CD4-positive, alpha-beta T cell treated with Interferon gamma for 1 hour (primary cell): ENCODE data around the gene SPACA4.
"Not testable (repeated sequence)": the region's sequence is repeated elsewhere in the genome, so short reads cannot be mapped to it uniquely, and the experiment has no call there.

Experiments used
- DNase-seq: peaks from one replicate; pipeline ENCODE4 v3.0.0-alpha.2; 2020

SPACA4 gene, protein sequence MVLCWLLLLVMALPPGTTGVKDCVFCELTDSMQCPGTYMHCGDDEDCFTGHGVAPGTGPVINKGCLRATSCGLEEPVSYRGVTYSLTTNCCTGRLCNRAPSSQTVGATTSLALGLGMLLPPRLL

DNA sequence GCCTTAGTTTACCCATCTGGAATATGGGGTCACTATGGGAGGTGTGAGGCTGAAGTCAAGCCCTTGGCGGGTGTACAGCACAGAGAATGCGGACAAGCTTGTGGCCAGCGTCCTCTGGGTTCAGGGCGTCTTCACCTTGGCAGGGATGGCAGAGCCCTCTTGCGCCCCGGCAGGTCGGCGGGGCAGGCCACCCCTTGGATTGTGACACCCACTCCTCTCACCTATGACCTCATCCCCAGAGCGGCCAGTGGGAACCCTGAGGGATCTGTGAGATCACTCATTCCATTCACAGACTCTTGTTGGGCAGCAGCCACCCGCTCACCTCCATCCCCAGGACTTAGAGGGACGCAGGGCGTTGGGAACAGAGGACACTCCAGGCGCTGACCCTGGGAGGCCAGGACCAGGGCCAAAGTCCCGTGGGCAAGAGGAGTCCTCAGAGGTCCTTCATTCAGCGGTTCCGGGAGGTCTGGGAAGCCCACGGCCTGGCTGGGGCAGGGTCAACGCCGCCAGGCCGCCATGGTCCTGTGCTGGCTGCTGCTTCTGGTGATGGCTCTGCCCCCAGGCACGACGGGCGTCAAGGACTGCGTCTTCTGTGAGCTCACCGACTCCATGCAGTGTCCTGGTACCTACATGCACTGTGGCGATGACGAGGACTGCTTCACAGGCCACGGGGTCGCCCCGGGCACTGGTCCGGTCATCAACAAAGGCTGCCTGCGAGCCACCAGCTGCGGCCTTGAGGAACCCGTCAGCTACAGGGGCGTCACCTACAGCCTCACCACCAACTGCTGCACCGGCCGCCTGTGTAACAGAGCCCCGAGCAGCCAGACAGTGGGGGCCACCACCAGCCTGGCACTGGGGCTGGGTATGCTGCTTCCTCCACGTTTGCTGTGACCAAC, at the start of gene SPACA4:
SPACA4 (plus strand) TSS at position 280 of the 896 bp plus-strand sequence; CDS start at position 517, 237 bp downstream.
- no peak for DNase-seq

DNA sequence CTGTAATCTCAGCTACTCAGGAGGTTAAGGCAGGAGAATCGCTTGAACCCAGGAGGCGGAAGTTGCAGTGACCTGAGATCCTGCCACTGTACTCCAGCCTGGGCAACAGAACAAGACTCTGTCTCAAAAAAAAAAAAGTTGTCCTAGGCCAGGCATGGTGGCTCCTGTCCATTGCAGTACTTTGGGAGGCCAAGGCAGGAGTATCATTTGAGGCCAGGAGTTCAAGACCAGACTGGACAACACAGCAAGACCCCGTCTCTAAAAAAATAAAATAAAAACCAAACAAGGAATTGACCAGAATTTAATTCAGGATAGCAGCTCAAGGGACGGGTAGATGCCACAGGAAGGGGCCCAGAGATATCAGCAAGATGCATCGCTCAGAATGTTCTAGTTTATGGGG, 49.7 kb upstream of the SPACA4 start:
- no peak for DNase-seq

DNA sequence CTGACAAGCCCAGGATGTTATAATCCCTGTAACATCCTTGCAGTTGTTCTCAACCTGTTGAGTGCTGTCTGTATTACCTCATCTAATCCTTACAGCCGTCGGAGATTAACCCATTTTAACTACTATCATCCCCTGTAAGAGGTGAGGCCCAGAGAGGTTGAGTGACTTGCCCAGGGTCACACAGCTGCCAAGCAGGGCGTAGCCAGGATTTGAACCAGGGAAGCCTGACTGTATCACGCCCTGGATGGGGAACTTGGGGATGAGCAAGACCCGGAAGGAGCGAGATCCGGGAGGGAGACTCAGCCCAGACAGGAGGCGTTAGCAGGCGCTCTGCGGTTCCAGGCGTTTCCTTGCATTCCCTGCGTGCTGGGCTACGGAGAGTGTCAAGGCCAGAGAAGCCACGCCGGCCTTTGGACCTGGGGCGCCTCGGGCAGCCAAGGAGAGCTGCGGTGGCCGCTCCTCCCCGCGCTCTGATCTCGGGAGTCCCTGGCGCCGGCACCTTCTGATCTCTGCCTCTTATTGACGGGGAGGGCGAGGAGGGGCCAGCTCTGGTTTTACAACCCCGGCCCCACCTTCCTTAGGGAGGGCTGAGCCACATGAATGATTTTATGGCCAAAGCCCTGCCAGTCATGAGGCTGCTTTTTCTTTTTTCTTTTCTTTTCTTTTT, 48.4 kb upstream of the SPACA4 start:
- DNase-seq = no peak

DNA sequence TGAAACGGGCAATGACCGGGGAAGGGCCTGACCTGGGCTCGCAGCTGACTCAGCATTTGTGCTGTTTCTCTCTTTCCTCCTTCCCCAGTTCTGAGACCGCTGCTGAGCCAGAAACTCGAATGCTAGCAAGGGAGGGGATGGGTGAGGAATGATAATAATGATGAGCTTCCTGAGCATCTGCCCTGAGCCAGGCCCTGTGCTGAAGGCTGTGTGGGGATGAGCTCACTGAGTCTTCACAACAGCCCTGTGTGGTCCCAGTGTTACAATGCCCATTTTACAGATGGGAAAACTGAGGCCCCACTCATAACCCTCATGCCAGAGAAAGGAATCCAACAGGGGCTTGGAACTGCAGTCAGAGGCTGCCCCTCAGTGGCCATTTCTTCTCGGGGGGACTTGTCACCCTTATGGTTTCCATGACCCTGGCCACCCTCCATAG, 46.4 kb upstream of the SPACA4 start:
- DNase-seq = no peak

DNA sequence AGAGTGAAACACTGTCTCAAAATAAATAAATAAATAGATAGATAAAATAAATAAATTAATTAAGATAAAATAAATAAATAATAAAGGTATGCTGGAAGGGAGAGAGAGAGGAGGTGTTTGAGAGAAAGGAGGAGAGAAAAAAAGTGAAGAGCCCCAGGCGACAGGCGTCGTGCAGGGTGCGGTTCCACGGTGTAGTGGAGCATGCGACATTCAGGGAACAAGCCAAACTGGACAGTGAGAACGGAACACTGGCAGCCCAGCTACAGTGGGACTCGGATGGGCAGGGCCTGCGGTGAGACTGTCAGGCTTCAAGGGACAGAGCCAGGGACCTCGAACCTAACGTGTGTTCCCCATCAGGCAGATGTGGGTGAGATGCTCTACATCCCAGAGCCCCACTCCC, 45.1 kb upstream of the SPACA4 start:
- DNase-seq = no peak

DNA sequence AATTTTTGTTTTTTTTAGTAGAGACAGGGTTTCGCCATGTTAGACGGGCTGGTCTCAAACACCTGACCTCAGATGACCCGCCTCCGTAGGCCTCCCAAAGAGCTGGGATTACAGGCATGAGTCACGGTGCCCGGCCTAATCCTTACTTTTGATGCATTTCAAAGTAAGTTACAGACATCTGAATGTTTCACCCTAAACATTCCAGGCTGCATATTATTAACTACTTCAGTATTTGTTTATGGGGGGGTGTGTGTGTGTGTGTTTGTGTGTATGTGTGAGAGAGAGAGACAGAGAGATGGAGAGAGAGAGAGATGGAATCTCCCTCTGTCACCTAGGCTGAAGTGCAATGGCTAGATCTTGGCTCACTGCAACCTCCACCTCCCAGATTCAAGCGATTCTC, 41.5 kb upstream of the SPACA4 start:
- no peak for DNase-seq

DNA sequence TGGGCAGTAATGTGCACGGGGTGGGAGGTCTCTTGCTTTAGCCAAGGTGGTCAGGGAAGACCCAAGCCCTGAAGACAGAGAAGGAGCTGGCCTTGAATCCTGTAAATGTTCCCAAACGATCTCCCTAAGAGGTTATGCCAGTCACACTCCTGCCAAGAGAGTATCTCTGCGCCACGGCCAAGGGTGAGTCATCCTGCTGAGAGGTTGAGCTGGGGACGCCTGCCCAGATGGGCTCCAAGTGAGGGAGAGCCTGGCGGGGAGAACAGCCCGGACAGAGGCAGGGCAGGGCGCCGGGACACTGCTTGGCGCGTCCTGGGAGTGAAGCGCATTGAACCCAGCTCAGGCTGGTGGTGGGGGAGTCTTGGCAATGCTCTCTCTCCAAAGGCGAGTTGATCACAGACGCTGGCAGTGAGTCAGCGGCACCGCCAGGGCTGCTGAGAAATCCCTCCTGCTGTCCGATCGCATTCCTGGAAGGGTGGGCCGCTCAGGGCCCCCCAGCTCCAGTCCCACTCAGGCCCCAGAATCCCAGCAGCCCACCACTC, 38.1 kb upstream of the SPACA4 start:
- no peak for DNase-seq

DNA sequence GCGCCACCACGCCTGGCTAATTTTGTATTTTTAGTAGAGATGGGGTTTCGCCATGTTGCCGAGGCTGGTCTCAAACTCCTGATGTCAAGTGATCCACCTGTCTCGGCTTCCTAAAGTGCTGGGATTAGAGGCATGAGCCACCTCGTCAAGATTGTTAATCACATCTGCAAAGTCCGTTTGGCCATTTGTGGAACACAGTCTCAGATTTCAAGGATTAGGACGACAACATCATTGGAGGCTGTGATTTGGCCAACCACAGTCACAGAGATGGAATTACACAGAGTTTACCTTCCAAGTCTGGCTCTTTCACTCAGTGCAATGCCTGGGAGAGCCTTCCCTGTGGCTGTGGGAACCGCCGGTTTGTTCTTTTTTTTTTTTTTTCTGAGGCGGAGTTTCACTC, 36.7 kb upstream of the SPACA4 start:
- no peak for DNase-seq

DNA sequence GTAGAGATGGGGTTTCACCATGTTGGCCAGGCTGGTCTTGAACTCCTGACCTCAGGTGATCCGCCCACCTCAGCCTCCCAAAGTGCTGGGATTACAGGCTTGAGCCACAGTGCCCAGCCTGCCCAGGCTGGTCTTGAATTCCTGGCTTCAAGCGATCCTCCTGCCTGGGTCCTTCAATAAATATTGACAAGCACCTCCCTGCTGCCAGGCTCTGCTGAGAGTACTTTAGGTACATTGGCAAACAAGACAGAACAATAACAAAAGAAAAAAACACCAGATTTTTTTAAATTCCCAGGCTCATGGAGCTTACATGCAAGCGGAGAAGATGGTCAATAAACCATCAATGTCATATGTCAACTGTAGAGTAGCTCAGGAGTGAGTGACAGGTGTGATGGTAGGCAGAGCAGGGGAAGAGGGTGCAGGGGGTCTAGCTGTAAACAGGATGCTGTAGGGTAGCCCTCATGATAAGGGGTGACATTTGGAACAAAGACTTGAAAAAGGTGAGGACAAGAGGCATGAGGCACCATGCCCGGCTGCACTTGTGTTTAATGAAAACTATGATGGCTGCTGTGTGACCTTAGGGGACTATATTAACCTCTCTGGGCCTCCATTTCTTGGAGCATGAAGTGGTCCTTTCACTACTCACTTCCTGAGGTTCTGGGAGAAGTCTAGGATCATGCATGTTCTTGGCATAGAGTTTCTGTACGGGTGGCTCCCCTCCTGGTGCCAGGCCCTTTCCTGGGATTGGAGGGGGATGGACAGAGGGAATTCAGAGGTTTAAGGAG, 35.0 kb upstream of the SPACA4 start:
- DNase-seq = no peak

DNA sequence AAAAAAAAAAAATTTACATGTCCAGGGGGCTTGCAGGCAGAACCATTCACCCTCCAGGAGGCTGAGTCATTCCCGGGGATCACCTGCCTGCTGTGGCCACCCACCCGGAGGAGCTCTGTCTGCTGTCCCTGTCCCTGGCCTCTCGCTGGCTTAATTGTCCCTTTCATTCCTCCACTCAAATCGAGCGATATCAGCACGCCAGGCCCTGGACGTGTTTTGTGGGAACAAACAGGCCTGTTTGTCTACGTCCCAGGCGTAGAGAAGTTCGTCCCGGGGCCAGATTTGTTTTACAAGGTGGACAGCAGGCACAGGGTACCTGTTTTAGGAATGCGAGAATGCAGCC, 33.4 kb upstream of the SPACA4 start:
- no peak for DNase-seq

DNA sequence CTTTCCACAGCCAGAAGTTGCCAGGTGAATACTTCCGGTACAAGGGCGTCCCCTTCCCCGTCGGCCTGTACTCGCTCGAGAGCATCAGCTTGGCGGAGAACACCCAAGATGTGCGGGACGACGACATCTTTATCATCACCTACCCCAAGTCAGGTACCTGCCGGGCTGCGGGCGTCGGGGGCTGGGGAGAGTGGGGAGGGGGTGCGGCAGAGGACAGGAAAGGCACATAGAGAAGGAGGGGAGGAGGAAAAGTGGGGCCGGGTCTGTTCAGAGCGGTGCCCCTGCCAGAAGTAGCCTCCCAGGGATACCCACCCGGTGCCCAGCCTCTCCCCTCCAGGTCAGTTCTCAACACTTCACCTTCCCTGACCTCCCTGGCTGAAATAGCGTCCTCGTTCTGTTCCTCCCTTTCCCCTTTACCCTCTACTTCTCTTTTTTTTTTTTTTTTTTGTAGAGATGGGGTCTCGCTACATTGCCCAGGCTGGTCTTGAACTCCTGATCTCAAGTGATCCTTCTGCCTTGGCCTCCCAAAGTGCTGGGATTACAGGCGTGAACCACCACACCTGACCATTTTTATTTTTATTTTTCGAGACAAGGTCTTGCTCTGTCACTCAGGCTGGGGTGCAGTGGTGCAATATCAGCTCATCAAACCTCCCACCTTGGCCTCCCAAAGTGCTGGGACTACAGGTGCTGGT, 30.5 kb upstream of the SPACA4 start:
- no peak for DNase-seq

DNA sequence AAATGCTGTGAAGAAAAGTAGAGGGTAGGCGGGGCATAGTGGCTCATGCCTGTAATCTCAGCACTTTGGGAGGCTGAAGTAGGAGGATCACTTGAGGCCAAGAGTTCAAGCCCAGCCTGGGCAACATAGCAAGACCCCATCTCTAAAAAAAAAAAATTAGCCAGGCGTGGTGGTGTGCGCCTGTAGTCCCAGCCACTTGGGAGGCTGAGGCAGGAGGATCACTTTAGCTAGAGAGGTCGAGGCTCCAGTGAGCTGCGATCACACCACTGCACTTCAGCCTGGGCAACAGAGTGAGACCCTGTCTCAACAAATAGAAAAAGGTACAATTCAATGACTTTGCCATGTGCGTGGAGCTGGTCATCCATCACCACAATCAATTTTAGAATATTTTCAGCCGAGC, 28.6 kb upstream of the SPACA4 start:
- DNase-seq = not testable (repeated sequence)

DNA sequence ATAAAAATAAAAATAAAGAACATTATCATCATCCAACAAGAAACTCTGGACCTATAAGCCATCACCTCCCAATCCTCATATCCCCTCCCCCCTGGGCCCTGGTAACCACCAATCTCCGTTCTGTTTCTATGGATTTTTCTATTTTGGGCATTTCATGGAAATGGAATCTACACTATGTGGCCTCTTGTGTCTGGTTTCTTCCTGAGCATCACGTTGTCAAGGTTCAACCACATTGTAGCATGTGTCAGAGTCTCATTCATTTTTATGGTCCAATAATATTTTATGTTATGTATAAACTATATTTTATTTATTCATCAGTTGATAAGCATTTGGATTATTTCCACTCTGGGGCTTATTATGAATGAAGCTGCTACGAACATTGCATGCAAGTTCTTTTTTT, 27.7 kb upstream of the SPACA4 start:
- DNase-seq = no peak

DNA sequence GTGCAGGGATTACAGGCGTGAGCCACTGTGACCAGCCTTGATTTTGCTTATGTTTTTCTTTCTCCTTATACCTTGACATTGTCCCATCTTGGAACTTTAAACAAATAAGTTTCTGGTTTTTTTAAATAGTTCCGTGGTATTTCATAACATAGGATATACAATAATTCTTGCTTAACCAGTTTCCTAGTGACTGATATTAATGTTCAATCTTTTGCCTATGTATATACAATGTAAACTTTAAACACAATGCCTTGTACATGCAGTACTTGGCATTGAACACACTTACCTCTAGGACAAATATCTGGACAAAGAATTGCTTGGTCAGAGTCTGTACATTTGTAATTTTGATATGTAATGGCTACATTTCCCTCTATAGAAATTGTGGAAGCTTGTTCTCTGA, 24.4 kb upstream of the SPACA4 start:
- DNase-seq = no peak

DNA sequence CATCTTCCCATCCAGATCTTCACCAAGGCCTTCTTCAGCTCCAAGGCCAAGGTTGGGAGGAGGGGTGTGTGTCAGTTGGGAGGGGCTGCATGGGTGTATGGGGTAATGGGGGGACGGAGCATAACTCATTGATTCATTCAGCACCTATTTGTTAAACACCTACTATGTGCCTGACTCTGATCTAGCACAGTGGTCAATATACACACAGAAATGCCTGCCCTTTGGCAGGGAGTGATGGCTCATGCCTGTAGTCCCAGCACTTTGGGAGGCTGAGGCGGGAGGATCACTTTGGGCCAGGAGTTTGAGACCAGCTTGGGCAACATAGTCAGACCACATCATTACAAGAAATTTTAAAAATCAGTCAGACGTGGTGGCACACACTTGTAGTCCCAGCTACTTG, 19.2 kb upstream of the SPACA4 start:
- DNase-seq = no peak

DNA sequence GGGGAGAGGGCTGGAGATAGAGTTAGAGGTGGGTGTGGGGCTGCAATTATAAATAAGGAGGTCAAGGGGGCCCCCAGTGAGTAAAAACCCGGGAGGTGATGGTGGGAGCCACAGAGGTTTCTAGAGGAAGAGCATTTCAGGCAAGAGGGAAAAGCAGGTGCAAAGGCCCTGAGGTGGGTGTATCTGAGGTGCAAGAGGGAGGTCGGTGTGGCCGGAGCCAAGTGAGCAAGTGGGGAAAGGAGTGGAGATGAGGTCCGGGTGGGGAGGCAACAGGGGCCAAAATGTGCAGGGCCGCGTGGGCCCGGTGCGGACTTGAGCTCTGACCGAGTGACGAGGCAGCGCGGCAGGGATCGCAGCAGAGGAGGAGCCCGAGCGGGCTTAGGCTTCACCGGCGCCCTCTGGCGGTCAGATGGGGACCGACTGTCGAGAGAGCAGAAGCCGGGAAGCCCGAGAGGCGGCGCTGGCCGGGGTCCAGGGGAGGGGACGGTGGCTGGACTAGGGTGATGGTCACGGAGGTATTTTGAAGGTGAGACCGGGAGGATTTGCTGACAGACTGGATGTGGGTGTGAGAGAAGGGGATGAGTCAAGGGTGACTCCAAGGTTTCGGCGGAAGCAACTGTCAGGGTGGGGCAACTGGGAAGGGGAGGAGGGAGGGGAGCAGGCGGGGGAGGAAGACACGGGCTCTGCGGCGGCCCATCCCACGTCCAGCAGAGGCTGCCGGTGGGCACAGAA, 17.7 kb upstream of the SPACA4 start:
- DNase-seq = peak; percentile 80

DNA sequence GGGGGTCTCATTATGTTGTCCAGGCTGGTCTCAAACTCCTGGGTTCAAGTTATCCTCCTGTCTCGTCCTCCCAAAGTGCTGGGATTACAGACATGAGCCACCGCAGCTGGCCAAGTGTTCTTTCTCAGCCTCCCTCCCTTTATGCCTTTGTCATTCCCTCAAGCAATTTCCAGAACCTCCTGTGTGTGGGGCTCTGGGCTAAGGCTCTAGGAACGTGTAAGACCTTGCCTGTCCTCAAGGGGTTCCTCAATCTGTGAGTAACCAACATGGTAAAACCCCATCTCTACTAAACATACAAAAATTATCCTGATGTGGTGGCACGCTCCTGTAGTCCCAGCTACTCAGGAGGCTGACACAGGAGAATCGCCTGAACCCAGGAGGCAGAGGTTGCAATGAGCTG, 15.5 kb upstream of the SPACA4 start:
- DNase-seq = no peak

DNA sequence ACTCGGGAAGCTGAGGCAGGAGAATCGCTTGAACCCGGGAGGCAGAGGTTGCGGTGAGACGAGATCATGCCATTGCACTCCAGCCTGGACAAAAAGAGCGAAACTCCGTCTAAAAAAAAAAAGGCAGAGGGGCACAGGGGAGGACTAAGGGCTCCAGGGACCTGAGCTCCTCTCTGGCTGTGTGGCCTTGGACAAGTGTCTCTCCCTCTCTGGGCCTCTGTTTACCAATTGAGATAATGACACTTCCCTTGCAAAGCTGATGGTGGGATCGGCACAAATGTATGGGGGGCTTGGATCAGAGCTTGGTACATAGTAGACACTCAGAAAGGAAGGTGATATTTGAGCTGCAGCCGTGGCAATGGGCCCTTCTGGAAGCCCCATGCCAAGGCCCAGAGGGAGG, 11.4 kb upstream of the SPACA4 start:
- no peak for DNase-seq

DNA sequence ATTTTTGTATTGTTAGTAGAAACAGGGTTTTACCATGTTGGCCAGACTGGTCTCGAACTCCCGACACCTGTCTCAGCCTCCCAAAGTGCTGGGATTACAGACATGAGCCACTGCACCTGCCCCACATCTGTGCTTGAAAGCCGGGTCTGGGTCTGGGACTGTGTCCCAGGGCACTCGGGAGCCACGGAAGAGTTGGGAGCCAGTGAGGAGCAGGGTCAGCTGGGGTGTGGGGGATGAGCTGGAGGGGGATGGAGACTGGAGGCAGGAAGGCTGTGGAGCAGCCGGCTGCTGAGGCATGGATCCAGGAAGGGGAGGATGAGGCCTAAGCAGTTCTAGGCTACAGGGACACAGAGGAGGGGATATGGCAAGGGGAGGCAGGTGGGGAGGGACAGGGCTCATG, 10.7 kb upstream of the SPACA4 start:
- no peak for DNase-seq

DNA sequence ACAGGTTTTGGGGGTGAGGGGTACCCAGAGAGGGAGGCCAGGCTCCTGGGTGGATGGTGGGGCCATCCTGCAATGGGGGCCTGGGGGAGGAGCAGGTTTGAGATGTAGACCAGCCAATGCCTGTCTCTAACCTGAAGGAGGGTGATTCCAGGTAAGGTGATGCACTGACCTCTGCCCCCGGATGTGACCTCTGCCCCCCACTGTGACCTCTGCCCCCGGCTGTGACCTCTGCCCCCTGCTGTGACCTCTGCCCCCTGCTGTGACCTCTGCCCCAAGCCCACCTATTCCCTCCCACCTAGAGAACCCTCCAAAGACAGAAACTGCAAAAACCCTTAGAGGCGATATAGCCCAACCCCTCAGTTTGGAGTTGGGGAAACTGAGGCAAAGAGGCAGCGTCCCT, 10.3 kb upstream of the SPACA4 start:
- no peak for DNase-seq

DNA sequence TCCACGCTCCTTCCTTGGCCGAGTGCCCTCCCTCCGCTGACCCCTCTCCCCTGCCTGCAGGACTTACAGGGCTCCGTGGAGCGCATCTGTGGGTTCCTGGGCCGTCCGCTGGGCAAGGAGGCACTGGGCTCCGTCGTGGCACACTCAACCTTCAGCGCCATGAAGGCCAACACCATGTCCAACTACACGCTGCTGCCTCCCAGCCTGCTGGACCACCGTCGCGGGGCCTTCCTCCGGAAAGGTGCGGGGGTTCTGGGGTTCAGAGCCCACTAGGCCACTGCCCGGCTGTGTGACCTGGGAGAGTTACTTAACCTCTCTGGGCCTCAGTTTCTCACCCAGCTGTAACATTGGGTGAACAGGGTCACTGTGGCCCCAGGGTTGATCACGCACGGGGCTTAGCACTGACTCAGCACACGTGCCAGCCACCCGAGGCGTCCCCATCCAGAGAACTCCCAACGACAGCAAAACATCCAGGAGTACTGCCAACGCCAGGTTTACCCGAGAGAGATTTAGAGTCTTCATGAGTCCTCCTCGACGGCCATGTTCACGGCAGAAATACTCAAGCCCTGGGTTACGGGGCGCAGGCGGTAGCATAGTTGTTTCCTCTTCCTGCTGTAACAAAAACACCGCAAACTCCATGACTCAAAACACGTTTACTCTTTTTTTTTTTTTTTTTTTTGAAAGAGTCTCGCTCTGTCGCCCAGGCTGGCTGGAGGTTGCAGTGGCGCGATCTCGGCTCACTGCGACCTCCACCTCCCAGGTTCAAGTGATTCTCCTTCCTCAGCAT, 9.7 kb upstream of the SPACA4 start:
- DNase-seq = peak; percentile 36
